HUES64 (cell line): ENCODE measurements around the gene BCL2L12.

Experiments
- H3K27ac ChIP-seq: 2 replicates; pipeline ENCODE4 v1.7.0; 2013; ENCODE audit warnings: low read depth, low read length, inconsistent platforms
- H3K27me3 ChIP-seq: 2 replicates; pipeline ENCODE4 v1.6.1; 2013; ENCODE audit warnings: mild to moderate bottlenecking, low read length; ENCODE audit not compliant: insufficient read depth
- H3K36me3 ChIP-seq: 2 replicates; pipeline ENCODE4 v1.6.1; 2013; ENCODE audit warnings: mild to moderate bottlenecking, low read length; ENCODE audit not compliant: insufficient read depth
- H3K4me1 ChIP-seq: 2 replicates; pipeline ENCODE4 v1.6.1; 2013; ENCODE audit warnings: mild to moderate bottlenecking, low read length, moderate library complexity; ENCODE audit not compliant: insufficient read depth
- H3K4me3 ChIP-seq: 2 replicates; pipeline ENCODE4 v1.5.1; 2013; ENCODE audit warnings: mild to moderate bottlenecking, low read length, moderate library complexity
- H3K9ac ChIP-seq: 2 replicates; pipeline ENCODE4 v1.6.1; 2013; ENCODE audit warnings: mild to moderate bottlenecking, low read depth, low read length
- H3K9me3 ChIP-seq: 2 replicates; pipeline ENCODE4 v1.6.1; 2013; ENCODE audit warnings: low read depth, low read length; ENCODE audit not compliant: insufficient read depth
- WGBS: fragments of 150-250, 120-280 bp; methylation state at CpG from one replicate; pipeline ENCODE4 v1.1.7; 2013; ENCODE audit warnings: missing lambda C conversion rate; 5-methylcytosine and 5-hydroxymethylcytosine counted together

The BCL2L12 gene

GRCh38 chr19:49657493-49658138 is 8.1 kb upstream of the BCL2L12 start:
- peak overlapping the region; percentile 58; the same call in 1 of the 2 replicates for H3K27ac ChIP-seq
- H3K27me3 ChIP-seq: no peaks in the 10 kb centered on the region
- H3K36me3 ChIP-seq: peaks cover 93% of the 10 kb centered on the region
- 0 out of 2 replicates have a peak, but pooled peaks cover 4% of the 10 kb centered on the region for H3K9me3 ChIP-seq
- no peaks in the 10 kb centered on the region for H3K4me1 ChIP-seq
- H3K4me3 ChIP-seq: no peak overlapping the region
- WGBS: 95% methylated on average over 22 of the region's 22 CpGs
- no peak overlapping the region for H3K9ac ChIP-seq

GRCh38 chr19:49658139-49658517 is 7.6 kb upstream of the BCL2L12 start:
- H3K27me3 ChIP-seq: no peaks in the 10 kb centered on the region
- WGBS: 97% methylated on average over 12 of the region's 15 CpGs

GRCh38 chr19:49658566-49659442 is 6.9 kb upstream of the BCL2L12 start:
- Histone ChIP-seq H3K36me3 (peaks cover 91% of the 10 kb centered on the region), H3K4me1 (no peaks in the 10 kb centered on the region), H3K4me3 (no peak overlapping the region), H3K27me3 (no peaks in the 10 kb centered on the region), H3K27ac (no peak overlapping the region), H3K9me3 (0 out of 2 replicates have a peak, but pooled peaks cover 4% of the 10 kb centered on the region), H3K9ac (no peak overlapping the region)
- WGBS: 96% methylated on average over 12 of the region's 12 CpGs

More at GRCh38 chr19:49658139-49658517, 7.6 kb upstream of the BCL2L12 start:
- no peak overlapping the region for H3K4me3 ChIP-seq
- H3K4me1 ChIP-seq: no peaks in the 10 kb centered on the region
- no peak overlapping the region for H3K9ac ChIP-seq
- H3K36me3 ChIP-seq: peaks cover 94% of the 10 kb centered on the region
- H3K27ac ChIP-seq: no peak overlapping the region
- H3K9me3 ChIP-seq: 0 out of 2 replicates have a peak, but pooled peaks cover 4% of the 10 kb centered on the region

GRCh38 chr19:49660338-49660961 is 5.3 kb upstream of the BCL2L12 start:
- no peaks in the 10 kb centered on the region for H3K4me1 ChIP-seq
- 0 out of 2 replicates have a peak, but pooled peaks cover 4% of the 10 kb centered on the region for H3K9me3 ChIP-seq
- no peaks in the 10 kb centered on the region for H3K27me3 ChIP-seq
- peaks cover 76% of the 10 kb centered on the region for H3K36me3 ChIP-seq
- H3K27ac ChIP-seq: no peak overlapping the region
- H3K4me3 ChIP-seq: no peak overlapping the region
- no peak overlapping the region for H3K9ac ChIP-seq
- 94% methylated on average over 15 of the region's 15 CpGs for WGBS

GRCh38 chr19:49662011-49662410 is 3.7 kb upstream of the BCL2L12 start:
- H3K36me3 ChIP-seq: peaks cover 60% of the 10 kb centered on the region
- no peak overlapping the region for H3K27ac ChIP-seq
- H3K27me3 ChIP-seq: no peaks in the 10 kb centered on the region
- H3K4me3 ChIP-seq: no peak overlapping the region
- no peak overlapping the region for H3K9ac ChIP-seq
- WGBS: 95% methylated on average over 16 of the region's 16 CpGs
- H3K4me1 ChIP-seq: no peaks in the 10 kb centered on the region; the same call in 1 of the 2 replicates
- H3K9me3 ChIP-seq: 0 out of 2 replicates have a peak, but pooled peaks cover 4% of the 10 kb centered on the region

GRCh38 chr19:49663224-49663623 is 2.5 kb upstream of the BCL2L12 start:
- H3K27ac ChIP-seq: no peak overlapping the region
- H3K4me1 ChIP-seq: no peaks in the 10 kb centered on the region; the same call in 1 of the 2 replicates
- no peak overlapping the region for H3K4me3 ChIP-seq
- H3K36me3 ChIP-seq: peaks cover 56% of the 10 kb centered on the region
- no peaks in the 10 kb centered on the region for H3K27me3 ChIP-seq
- 96% methylated on average over 12 of the region's 12 CpGs for WGBS
- no peak overlapping the region for H3K9ac ChIP-seq
- 0 out of 2 replicates have a peak, but pooled peaks cover 4% of the 10 kb centered on the region for H3K9me3 ChIP-seq

GRCh38 chr19:49664171-49665035 is 1.3 kb upstream of the BCL2L12 start:
- 1% methylated on average over 53 of the region's 53 CpGs for WGBS
- no peaks in the 10 kb centered on the region for H3K27me3 ChIP-seq
- H3K9ac ChIP-seq: peak overlapping the region; percentile 63
- 0 out of 2 replicates have a peak, but pooled peaks cover 4% of the 10 kb centered on the region for H3K9me3 ChIP-seq
- peak overlapping the region; percentile 69 for H3K4me3 ChIP-seq
- H3K36me3 ChIP-seq: peaks cover 50% of the 10 kb centered on the region
- H3K4me1 ChIP-seq: no peaks in the 10 kb centered on the region; the same call in 1 of the 2 replicates
- H3K27ac ChIP-seq: peak overlapping the region; percentile 94

- H3K36me3 ChIP-seq: peaks cover 50% of the 10 kb centered on the region
Measured at GRCh38 chr19:49665036-49665350, 740 bp upstream of the BCL2L12 start.

GRCh38 chr19:49666120-49666444 is 349 bp downstream of the BCL2L12 start:
- Histone ChIP-seq H3K4me3 (peak overlapping the region; percentile 69), H3K4me1 (no peaks in the 10 kb centered on the region; the same call in 1 of the 2 replicates), H3K9me3 (no peaks in the 10 kb centered on the region), H3K27me3 (no peaks in the 10 kb centered on the region), H3K9ac (peak overlapping the region; percentile 63), H3K27ac (peak overlapping the region; percentile 58; the same call in 1 of the 2 replicates), H3K36me3 (peaks cover 47% of the 10 kb centered on the region)
- WGBS: 0% methylated on average over 9 of the region's 9 CpGs

More at GRCh38 chr19:49665036-49665350, 740 bp upstream of the BCL2L12 start:
- Histone ChIP-seq H3K27me3 (no peaks in the 10 kb centered on the region), H3K4me1 (no peaks in the 10 kb centered on the region; the same call in 1 of the 2 replicates), H3K9me3 (0 out of 2 replicates have a peak, but pooled peaks cover 4% of the 10 kb centered on the region), H3K4me3 (peak overlapping the region; percentile 69), H3K27ac (peak overlapping the region; percentile 94), H3K9ac (peak overlapping the region; percentile 63)
- under 1% methylated on average over 7 of the region's 7 CpGs for WGBS

- no peaks in the 10 kb centered on the region; the same call in none of the 2 replicates for H3K4me1 ChIP-seq
Measured at GRCh38 chr19:49667473-49667872, 1.7 kb downstream of the BCL2L12 start.

More at GRCh38 chr19:49667473-49667872, 1.7 kb downstream of the BCL2L12 start:
- Histone ChIP-seq H3K36me3 (peaks cover 35% of the 10 kb centered on the region), H3K4me3 (no peak overlapping the region), H3K27me3 (no peaks in the 10 kb centered on the region), H3K27ac (no peak overlapping the region), H3K9me3 (no peaks in the 10 kb centered on the region), H3K9ac (no peak overlapping the region)
- WGBS: 92% methylated on average over 2 of the region's 2 CpGs
